H1 (cell line): ENCODE measurements around the gene POLN. TPM values are rescaled to one million over a fixed set of nuclear protein-coding genes. Genes with fewer than 3 reads are reported as not detected.

Source experiments
- JUN ChIP-seq: IDR thresholded peaks from 2 replicates; pipeline ENCODE4 v1.6.1; 2011; ENCODE audit warnings: low read depth, mild to moderate bottlenecking, improper control_type of control experiment, low read length
- MAFK ChIP-seq: IDR thresholded peaks from 2 replicates; pipeline ENCODE4 v1.6.1; 2012; ENCODE audit warnings: low read depth, mild to moderate bottlenecking, improper control_type of control experiment, low read length
- PHF8 ChIP-seq: fragments of 200-600 bp; sonication (generic); conservative IDR thresholded peaks from 2 replicates; pipeline ENCODE4 v1.7.1; 2012; ENCODE audit warnings: low read depth, mild to moderate bottlenecking, inconsistent platforms, low read length, moderate library complexity
- RAD21 ChIP-seq, 2 experiments: IDR thresholded peaks in 1 of 2; conservative IDR thresholded peaks in 1 of 2; 2 replicates each; pipeline ENCODE4 v1.6.1; 2011; ENCODE audit warnings: low read depth in 2 of 2, low read length in 2 of 2, improper control_type of control experiment in 1 of 2, inconsistent platforms in 1 of 2, mild to moderate bottlenecking in 1 of 2, moderate library complexity in 1 of 2
- SRF ChIP-seq: IDR thresholded peaks from 2 replicates; pipeline ENCODE4 v1.6.1; 2011; ENCODE audit warnings: mild to moderate bottlenecking, low read depth, low read length, moderate library complexity
- polyA plus RNA-seq, 7 experiments: library from polyadenylated mRNA; depleted of rRNA in 3 of 7; stranded (reverse) in 5 of 7; unstranded in 2 of 7; fragments of >200 nt in 5 of 7; fragments of 200-250 nt in 2 of 7; gene quantifications; 1 replicate in 5 of 7; 2 replicates in 1 of 7; 4 replicates in 1 of 7; pipeline versions ENCODE4 v1.2.1 to v1.2.3, GENCODE V29; 2011 to 2013; ENCODE audit warnings: missing spikeins in 2 of 7, mixed read lengths in 2 of 7
- total RNA-seq: library from RNA; stranded (reverse); fragmentation: NEBNext Ultra II Directional; extraction: Animal tissue kit (Norgen Biotek cat#: 25700); gene quantifications from 2 replicates; pipeline ENCODE4 v1.2.1, GENCODE V29; 2021

The POLN gene
- total and polyA plus RNA-seq, 2 of the 8 experiments (the other 6 are each of a cell fraction or from before 2014, with no cell fraction given), result 0.98 to 1.5 TPM

DNA sequence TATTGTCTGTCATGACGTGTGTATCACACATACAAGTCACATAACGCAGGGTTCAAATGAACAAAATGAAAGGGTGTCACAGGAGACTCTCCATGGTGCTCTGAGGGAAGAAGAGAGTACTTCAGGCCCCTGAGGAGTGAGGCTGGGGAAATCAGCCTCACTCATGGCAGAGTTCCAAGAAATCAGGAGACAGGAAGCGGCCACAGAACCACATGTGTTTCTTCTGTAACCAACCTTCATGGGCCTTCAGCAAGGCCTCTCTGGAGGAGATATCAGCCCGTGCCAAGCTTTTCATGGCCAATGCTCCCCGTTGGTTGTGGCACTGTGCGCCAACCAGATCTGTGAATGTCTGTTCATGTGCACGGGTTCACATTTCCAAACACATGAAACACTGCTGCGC, 106.8 kb downstream of the POLN start (continued):
- TF ChIP-seq RAD21 (IDR thresholded peaks at IDR 0.05 in 1 of 2, conservative IDR thresholded peaks at IDR 0.05 in 1 of 2; ENCODE audit: low read depth in 2 of 2, low read length in 2 of 2) (no peak), JUN (no peak), MAFK (no peak), SRF (no peak), PHF8 (no peak)
- TF ChIP-seq, all 59 proteins: peak for 0
